ENCODE measurements around the gene ANKRD13D.

Gene ANKRD13D

DNA sequence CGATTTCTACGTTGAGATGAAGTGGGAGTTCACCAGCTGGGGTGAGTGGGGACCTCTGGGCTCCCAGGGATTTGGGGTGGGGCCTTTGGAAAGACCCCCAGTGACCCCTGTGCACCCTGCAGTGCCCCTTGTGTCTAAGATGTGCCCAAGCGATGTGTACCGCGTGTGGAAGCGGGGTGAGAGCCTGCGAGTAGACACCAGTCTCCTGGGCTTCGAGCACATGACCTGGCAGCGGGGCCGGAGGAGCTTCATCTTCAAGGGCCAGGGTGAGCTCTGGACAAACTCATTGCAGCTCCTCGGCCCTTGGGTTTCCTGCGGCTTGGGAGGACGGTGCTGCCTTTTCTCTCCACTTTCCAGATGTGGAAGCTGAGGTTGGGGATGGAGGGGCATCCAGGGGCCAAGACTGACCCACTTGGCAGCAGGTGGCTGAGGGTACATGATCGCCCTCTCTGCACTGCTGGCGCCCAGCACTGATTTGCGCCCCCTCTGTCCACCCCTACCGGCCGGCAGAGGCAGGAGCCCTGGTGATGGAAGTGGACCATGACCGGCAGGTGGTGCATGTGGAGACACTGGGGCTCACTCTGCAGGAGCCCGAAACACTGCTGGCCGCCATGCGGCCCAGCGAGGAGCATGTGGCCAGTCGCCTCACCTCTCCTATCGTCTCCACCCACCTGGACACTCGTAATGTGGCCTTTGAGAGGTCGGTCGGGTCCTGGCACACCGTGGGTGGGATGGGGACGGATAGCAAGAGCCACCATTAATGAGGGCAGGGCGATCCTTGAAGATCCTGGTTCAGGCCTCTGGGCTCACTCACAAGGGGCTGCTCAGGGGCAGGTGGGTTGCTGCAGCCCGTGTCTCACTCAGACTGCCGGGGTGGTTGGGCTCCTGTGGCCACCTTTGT lies 2.6 kb downstream of the ANKRD13D start:
- Histone ChIP-seq H3K4me1 (ENCODE audit: insufficient read depth, low read length, severe bottlenecking) (peaks cover 24% of the 10 kb centered on the region), H2AFZ (ENCODE audit: low read length) (no peak overlapping the region), H3K4me2 (ENCODE audit: low read length) (no peak overlapping the region), H3K4me3 (ENCODE audit: low read depth, low read length, poor library complexity, severe bottlenecking) (no peak overlapping the region), H3K9me2 (ENCODE audit: low read depth, low read length) (no peaks in the 10 kb centered on the region), H3K36me3 (ENCODE audit: insufficient read depth, low read length) (peaks cover 67% of the 10 kb centered on the region), H3K27me3 (ENCODE audit: insufficient read depth, low read length) (no peaks in the 10 kb centered on the region), H3K27ac (ENCODE audit: low read depth, low read length, poor library complexity, severe bottlenecking) (no peak overlapping the region), H3K9me3 (ENCODE audit: low read length) (peaks cover 6% of the 10 kb centered on the region; the same call in 1 of the 2 replicates), H3K79me2 (ENCODE audit: insufficient read depth, low read length) (no peaks in the 10 kb centered on the region), H3F3A (ENCODE audit: insufficient read depth, low read length) (no peaks in the 10 kb centered on the region), H4K20me1 (ENCODE audit: insufficient read depth, low read length) (no peaks in the 10 kb centered on the region), H3K9ac (ENCODE audit: low read length) (no peak overlapping the region)
- TF ChIP-seq, protein P1, sequence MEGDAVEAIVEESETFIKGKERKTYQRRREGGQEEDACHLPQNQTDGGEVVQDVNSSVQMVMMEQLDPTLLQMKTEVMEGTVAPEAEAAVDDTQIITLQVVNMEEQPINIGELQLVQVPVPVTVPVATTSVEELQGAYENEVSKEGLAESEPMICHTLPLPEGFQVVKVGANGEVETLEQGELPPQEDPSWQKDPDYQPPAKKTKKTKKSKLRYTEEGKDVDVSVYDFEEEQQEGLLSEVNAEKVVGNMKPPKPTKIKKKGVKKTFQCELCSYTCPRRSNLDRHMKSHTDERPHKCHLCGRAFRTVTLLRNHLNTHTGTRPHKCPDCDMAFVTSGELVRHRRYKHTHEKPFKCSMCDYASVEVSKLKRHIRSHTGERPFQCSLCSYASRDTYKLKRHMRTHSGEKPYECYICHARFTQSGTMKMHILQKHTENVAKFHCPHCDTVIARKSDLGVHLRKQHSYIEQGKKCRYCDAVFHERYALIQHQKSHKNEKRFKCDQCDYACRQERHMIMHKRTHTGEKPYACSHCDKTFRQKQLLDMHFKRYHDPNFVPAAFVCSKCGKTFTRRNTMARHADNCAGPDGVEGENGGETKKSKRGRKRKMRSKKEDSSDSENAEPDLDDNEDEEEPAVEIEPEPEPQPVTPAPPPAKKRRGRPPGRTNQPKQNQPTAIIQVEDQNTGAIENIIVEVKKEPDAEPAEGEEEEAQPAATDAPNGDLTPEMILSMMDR (IDR thresholded peaks at IDR 0.05; ENCODE audit: low read length) = no peak
- TF ChIP-seq EZH2 (IDR thresholded peaks at IDR 0.05; ENCODE audit: borderline replicate concordance, low read length) = no peak

GRCh38 chr11:67292671-67293070 lies 3.6 kb downstream of the ANKRD13D start:
- H3F3A ChIP-seq (ENCODE audit: insufficient read depth, low read length) = no peaks in the 10 kb centered on the region
- H3K9ac ChIP-seq (ENCODE audit: low read length) = no peak overlapping the region
- H3K9me2 ChIP-seq (ENCODE audit: low read depth, low read length) = no peaks in the 10 kb centered on the region
- no peak overlapping the region for H3K4me2 ChIP-seq (ENCODE audit: low read length)
- no peaks in the 10 kb centered on the region for H3K27me3 ChIP-seq (ENCODE audit: insufficient read depth, low read length)
- no peaks in the 10 kb centered on the region for H3K79me2 ChIP-seq (ENCODE audit: insufficient read depth, low read length)
- TF ChIP-seq EZH2 (IDR thresholded peaks at IDR 0.05; ENCODE audit: borderline replicate concordance, low read length) = no peak
- TF ChIP-seq, protein P1 (IDR thresholded peaks at IDR 0.05; ENCODE audit: low read length) = no peak
- no peaks in the 10 kb centered on the region for H4K20me1 ChIP-seq (ENCODE audit: insufficient read depth, low read length)
- peaks cover 68% of the 10 kb centered on the region for H3K36me3 ChIP-seq (ENCODE audit: insufficient read depth, low read length)
- H3K27ac ChIP-seq (ENCODE audit: low read depth, low read length, poor library complexity, severe bottlenecking) = no peak overlapping the region
- peaks cover 15% of the 10 kb centered on the region for H3K4me1 ChIP-seq (ENCODE audit: insufficient read depth, low read length, severe bottlenecking)
- peaks cover 6% of the 10 kb centered on the region; the same call in 1 of the 2 replicates for H3K9me3 ChIP-seq (ENCODE audit: low read length)
- no peak overlapping the region for H2AFZ ChIP-seq (ENCODE audit: low read length)
- no peak overlapping the region for H3K4me3 ChIP-seq (ENCODE audit: low read depth, low read length, poor library complexity, severe bottlenecking)

DNA sequence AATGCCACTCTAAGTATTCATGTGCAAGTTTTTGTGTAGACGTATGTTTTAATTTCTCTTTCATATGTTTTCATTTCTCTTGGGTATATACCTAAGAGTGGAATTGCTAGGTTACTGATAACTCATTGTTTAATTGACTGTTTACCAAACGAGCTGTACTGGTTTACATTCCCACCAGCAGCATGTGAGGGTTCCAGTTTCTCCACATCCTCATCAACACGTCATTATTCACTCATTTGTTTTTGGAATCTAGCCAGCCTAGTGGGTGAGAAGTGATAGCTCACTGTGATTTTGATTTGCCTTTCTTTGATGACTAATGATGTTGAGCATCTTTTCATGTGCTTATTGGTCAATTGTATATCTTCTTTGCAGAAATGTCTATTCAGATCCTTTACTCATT lies 4.0 kb downstream of the ANKRD13D start:
- H4K20me1 ChIP-seq (ENCODE audit: insufficient read depth, low read length) = no peaks in the 10 kb centered on the region
- no peaks in the 10 kb centered on the region for H3F3A ChIP-seq (ENCODE audit: insufficient read depth, low read length)

More for the DNA sequence above, 4.0 kb downstream of the ANKRD13D start:
- Histone ChIP-seq H3K27me3 (ENCODE audit: insufficient read depth, low read length) (no peaks in the 10 kb centered on the region), H3K27ac (ENCODE audit: low read depth, low read length, poor library complexity, severe bottlenecking) (no peak overlapping the region), H3K4me2 (ENCODE audit: low read length) (no peak overlapping the region), H3K79me2 (ENCODE audit: insufficient read depth, low read length) (no peaks in the 10 kb centered on the region), H3K9me3 (ENCODE audit: low read length) (peaks cover 6% of the 10 kb centered on the region; the same call in 1 of the 2 replicates), H3K9me2 (ENCODE audit: low read depth, low read length) (no peaks in the 10 kb centered on the region), H3K4me1 (ENCODE audit: insufficient read depth, low read length, severe bottlenecking) (peaks cover 11% of the 10 kb centered on the region), H2AFZ (ENCODE audit: low read length) (no peak overlapping the region), H3K4me3 (ENCODE audit: low read depth, low read length, poor library complexity, severe bottlenecking) (no peak overlapping the region), H3K9ac (ENCODE audit: low read length) (no peak overlapping the region), H3K36me3 (ENCODE audit: insufficient read depth, low read length) (peaks cover 71% of the 10 kb centered on the region)
- TF ChIP-seq, protein P1 (IDR thresholded peaks at IDR 0.05; ENCODE audit: low read length) = no peak
- no peak for TF ChIP-seq EZH2 (IDR thresholded peaks at IDR 0.05; ENCODE audit: borderline replicate concordance, low read length)
